Measurements from ENCODE around the gene TBC1D5. TPM values are rescaled to one million over a fixed set of nuclear protein-coding genes. Genes with fewer than 3 reads are reported as not detected.
"Not testable (repeated sequence)": the region's sequence is repeated elsewhere in the genome, so short reads cannot be mapped to it uniquely, and the experiment has no call there.

TBC1D5 gene
- total RNA-seq, 2 experiments from 2014 or later, result 53.9 to 56.9 TPM

GRCh38 chr3:17137321-17137826 is 605.1 kb downstream of the TBC1D5 start:
- intact Hi-C loops (cut with DNase I, micrococcal nuclease), result no loop called here
- H3K9me3 Mint-ChIP-seq (ENCODE audit: low read depth), result no peaks in the 10 kb centered on the region
- H3K36me3 Mint-ChIP-seq (ENCODE audit: low read depth), result peaks cover 2% of the 10 kb centered on the region
- no peaks in the 10 kb centered on the region for H3K27me3 Mint-ChIP-seq
- no peak for ATAC-seq
- ChIA-PET CTCF (interaction anchor here (1.0 kb wide), 1 partner anchor 423 kb away, joined by 3 read pairs; no protein-coding TSS in a partner anchor), POLR2A (no interaction called here)
- H3K4me3 Mint-ChIP-seq, result no peak overlapping the region
- DNase-seq, result no peak
- no peaks in the 10 kb centered on the region for H3K4me1 Mint-ChIP-seq
- H3K27ac Mint-ChIP-seq, result no peak overlapping the region

GRCh38 chr3:17136136-17136721 is 606.2 kb downstream of the TBC1D5 start:
- H3K27me3 Mint-ChIP-seq, result no peaks in the 10 kb centered on the region
- ATAC-seq, result no peak
- H3K36me3 Mint-ChIP-seq (ENCODE audit: low read depth), result peaks cover 2% of the 10 kb centered on the region
- no peak for DNase-seq
- intact Hi-C loops (cut with DNase I, micrococcal nuclease), result no loop called here
- no peaks in the 10 kb centered on the region for H3K9me3 Mint-ChIP-seq (ENCODE audit: low read depth)
- H3K27ac Mint-ChIP-seq, result no peak overlapping the region
- ChIA-PET CTCF (interaction anchor here (1.4 kb wide), 1 partner anchor 10 kb away, joined by 5 read pairs; no protein-coding TSS in a partner anchor), POLR2A (no interaction called here)
- no peak overlapping the region for H3K4me3 Mint-ChIP-seq
- no peaks in the 10 kb centered on the region for H3K4me1 Mint-ChIP-seq

- ChIA-PET POLR2A (no interaction called here), CTCF (interaction anchor here (1.4 kb wide), 1 partner anchor 10 kb away, joined by 5 read pairs; no protein-coding TSS in a partner anchor)
- intact Hi-C loops (cut with DNase I, micrococcal nuclease), result no loop called here
- Mint-ChIP-seq H3K4me3 (no peak overlapping the region), H3K27me3 (no peaks in the 10 kb centered on the region), H3K36me3 (ENCODE audit: low read depth) (peaks cover 2% of the 10 kb centered on the region), H3K4me1 (no peaks in the 10 kb centered on the region), H3K27ac (no peak overlapping the region), H3K9me3 (ENCODE audit: low read depth) (no peaks in the 10 kb centered on the region)
- ATAC-seq, result no peak
- no peak for DNase-seq
These were observed 606.7 kb downstream of the TBC1D5 start for GRCh38 chr3:17135696-17136095.

GRCh38 chr3:17133632-17134545 is 608.5 kb downstream of the TBC1D5 start:
- ChIA-PET CTCF (interaction anchor here (0.7 to 0.8 kb wide), 2 partner anchors 60 to 91 kb away, joined by 3 to 4 read pairs; no protein-coding TSS in a partner anchor), POLR2A (no interaction called here)
- Mint-ChIP-seq H3K4me3 (no peak overlapping the region), H3K9me3 (ENCODE audit: low read depth) (no peaks in the 10 kb centered on the region), H3K4me1 (no peaks in the 10 kb centered on the region), H3K36me3 (ENCODE audit: low read depth) (peaks cover 2% of the 10 kb centered on the region), H3K27me3 (no peaks in the 10 kb centered on the region), H3K27ac (no peak overlapping the region)
- ATAC-seq, result no peak
- DNase-seq, result no peak
- intact Hi-C loops (cut with DNase I, micrococcal nuclease), result no loop called here

GRCh38 chr3:17132286-17133115 is 609.9 kb downstream of the TBC1D5 start:
- ChIA-PET CTCF (interaction anchor here (0.5 kb wide), 1 partner anchor 269 kb away, joined by 3 read pairs; no protein-coding TSS in a partner anchor), POLR2A (no interaction called here)
- Mint-ChIP-seq H3K4me3 (no peak overlapping the region), H3K9me3 (ENCODE audit: low read depth) (no peaks in the 10 kb centered on the region), H3K36me3 (ENCODE audit: low read depth) (peaks cover 2% of the 10 kb centered on the region), H3K4me1 (no peaks in the 10 kb centered on the region), H3K27me3 (no peaks in the 10 kb centered on the region), H3K27ac (no peak overlapping the region)
- intact Hi-C loops (cut with DNase I, micrococcal nuclease), result no loop called here
- ATAC-seq (no peak), DNase-seq (no peak)

- H3K4me3 Mint-ChIP-seq, result no peak overlapping the region
- H3K4me1 Mint-ChIP-seq, result no peaks in the 10 kb centered on the region
- H3K9me3 Mint-ChIP-seq (ENCODE audit: low read depth), result peaks cover 3% of the 10 kb centered on the region
- intact Hi-C loops (cut with DNase I, micrococcal nuclease), result no loop called here
- ChIA-PET POLR2A (no interaction called here), CTCF (interaction anchor here (0.6 kb wide), 2 partner anchors 406 to 849 kb away, joined by 3 read pairs; no protein-coding TSS in a partner anchor)
- no peaks in the 10 kb centered on the region for H3K27me3 Mint-ChIP-seq
- no peak for DNase-seq
- ATAC-seq, result no peak
- H3K36me3 Mint-ChIP-seq (ENCODE audit: low read depth), result peaks cover 2% of the 10 kb centered on the region
- no peak overlapping the region for H3K27ac Mint-ChIP-seq
These were observed 611.5 kb downstream of the TBC1D5 start for GRCh38 chr3:17130956-17131355.

GRCh38 chr3:17129556-17129955 is 612.9 kb downstream of the TBC1D5 start:
- intact Hi-C loops (cut with DNase I, micrococcal nuclease), result no loop called here
- ChIA-PET CTCF (no interaction called here), POLR2A (no interaction called here)
- H3K4me3 Mint-ChIP-seq, result no peak overlapping the region
- DNase-seq (no peak), ATAC-seq (no peak)
- peaks cover 3% of the 10 kb centered on the region for H3K9me3 Mint-ChIP-seq (ENCODE audit: low read depth)
- no peaks in the 10 kb centered on the region for H3K4me1 Mint-ChIP-seq
- H3K27ac Mint-ChIP-seq, result no peak overlapping the region
- no peaks in the 10 kb centered on the region for H3K27me3 Mint-ChIP-seq
- no peaks in the 10 kb centered on the region for H3K36me3 Mint-ChIP-seq (ENCODE audit: low read depth)

GRCh38 chr3:17128671-17129070 is 613.8 kb downstream of the TBC1D5 start:
- H3K9me3 Mint-ChIP-seq (ENCODE audit: low read depth); H3K27me3 Mint-ChIP-seq; H3K4me3 Mint-ChIP-seq; DNase-seq; POLR2A ChIA-PET; H3K36me3 Mint-ChIP-seq (ENCODE audit: low read depth); H3K4me1 Mint-ChIP-seq; H3K27ac Mint-ChIP-seq; intact Hi-C loops (cut with DNase I, micrococcal nuclease); ATAC-seq: not testable (repeated sequence)
- CTCF ChIA-PET, result interaction anchor here (0.8 kb wide), 1 partner anchor 53 kb away, joined by 3 read pairs; no protein-coding TSS in a partner anchor

- POLR2A ChIA-PET, result no interaction called here
- no peak for DNase-seq
- H3K36me3 Mint-ChIP-seq (ENCODE audit: low read depth), result no peaks in the 10 kb centered on the region
- intact Hi-C loops (cut with DNase I, micrococcal nuclease), result no loop called here
- CTCF ChIA-PET, result interaction anchor here (2.0 kb wide), 1 partner anchor 10 kb away, joined by 5 read pairs; no protein-coding TSS in a partner anchor
- ATAC-seq, result no peak
- H3K4me3 Mint-ChIP-seq, result no peak overlapping the region
- no peaks in the 10 kb centered on the region for H3K27me3 Mint-ChIP-seq
- peaks cover 5% of the 10 kb centered on the region for H3K9me3 Mint-ChIP-seq (ENCODE audit: low read depth)
- H3K27ac Mint-ChIP-seq, result no peak overlapping the region
- no peaks in the 10 kb centered on the region for H3K4me1 Mint-ChIP-seq
These were observed 616.5 kb downstream of the TBC1D5 start for GRCh38 chr3:17125738-17126442.

- H3K4me1 Mint-ChIP-seq, result no peaks in the 10 kb centered on the region
- ATAC-seq (no peak), DNase-seq (no peak)
- H3K4me3 Mint-ChIP-seq, result no peak overlapping the region
- no peaks in the 10 kb centered on the region for H3K36me3 Mint-ChIP-seq (ENCODE audit: low read depth)
- no peak overlapping the region for H3K27ac Mint-ChIP-seq
- ChIA-PET POLR2A (no interaction called here), CTCF (interaction anchor here (0.6 kb wide), 1 partner anchor 539 kb away, joined by 3 read pairs; no protein-coding TSS in a partner anchor)
- peaks cover 5% of the 10 kb centered on the region for H3K9me3 Mint-ChIP-seq (ENCODE audit: low read depth)
- H3K27me3 Mint-ChIP-seq, result no peaks in the 10 kb centered on the region
- intact Hi-C loops (cut with DNase I, micrococcal nuclease), result no loop called here
These were observed 619.7 kb downstream of the TBC1D5 start for GRCh38 chr3:17122758-17123157.

GRCh38 chr3:17121336-17121735 is 621.1 kb downstream of the TBC1D5 start:
- ATAC-seq (no peak), DNase-seq (no peak)
- no peaks in the 10 kb centered on the region for H3K36me3 Mint-ChIP-seq (ENCODE audit: low read depth)
- no peak overlapping the region for H3K27ac Mint-ChIP-seq
- no peaks in the 10 kb centered on the region for H3K4me1 Mint-ChIP-seq
- ChIA-PET POLR2A (no interaction called here), CTCF (no interaction called here)
- H3K4me3 Mint-ChIP-seq, result no peak overlapping the region
- no peaks in the 10 kb centered on the region for H3K27me3 Mint-ChIP-seq
- intact Hi-C loops (cut with DNase I, micrococcal nuclease), result no loop called here
- H3K9me3 Mint-ChIP-seq (ENCODE audit: low read depth), result peaks cover 2% of the 10 kb centered on the region
